ENCODE results near the gene HMGN1. TPM values are rescaled to one million over a fixed set of nuclear protein-coding genes. Genes with fewer than 3 reads are reported as not detected.

The HMGN1 gene
- total RNA-seq, 4 donors from 2014 or later: 74.2 to 97.7 (median 90.2) TPM

DNA sequence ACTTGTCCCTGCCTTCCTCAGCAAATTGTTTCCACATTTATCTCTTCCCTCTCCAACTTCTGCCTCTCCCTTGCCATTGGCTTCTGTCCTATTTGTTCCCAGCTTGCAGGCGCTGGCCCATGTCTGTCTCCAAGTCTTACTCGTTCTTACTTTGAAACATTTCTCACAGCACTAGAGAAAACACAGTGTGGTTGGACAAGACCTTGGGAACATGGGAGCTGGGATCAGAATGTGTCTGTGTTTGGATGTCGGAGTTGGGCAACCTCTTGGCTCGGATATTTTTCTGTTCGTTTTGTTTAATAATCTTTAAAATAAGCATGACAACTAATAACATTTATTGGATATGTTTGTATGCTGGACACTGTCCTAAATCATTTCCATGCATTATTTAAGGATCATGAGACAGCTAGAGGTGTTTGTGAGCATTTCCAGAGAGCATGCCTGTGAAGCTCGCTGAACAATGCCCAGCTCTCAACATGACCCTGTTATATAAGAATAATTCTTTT, 29.6 kb downstream of the HMGN1 start:
- TF ChIP-seq, protein P1, sequence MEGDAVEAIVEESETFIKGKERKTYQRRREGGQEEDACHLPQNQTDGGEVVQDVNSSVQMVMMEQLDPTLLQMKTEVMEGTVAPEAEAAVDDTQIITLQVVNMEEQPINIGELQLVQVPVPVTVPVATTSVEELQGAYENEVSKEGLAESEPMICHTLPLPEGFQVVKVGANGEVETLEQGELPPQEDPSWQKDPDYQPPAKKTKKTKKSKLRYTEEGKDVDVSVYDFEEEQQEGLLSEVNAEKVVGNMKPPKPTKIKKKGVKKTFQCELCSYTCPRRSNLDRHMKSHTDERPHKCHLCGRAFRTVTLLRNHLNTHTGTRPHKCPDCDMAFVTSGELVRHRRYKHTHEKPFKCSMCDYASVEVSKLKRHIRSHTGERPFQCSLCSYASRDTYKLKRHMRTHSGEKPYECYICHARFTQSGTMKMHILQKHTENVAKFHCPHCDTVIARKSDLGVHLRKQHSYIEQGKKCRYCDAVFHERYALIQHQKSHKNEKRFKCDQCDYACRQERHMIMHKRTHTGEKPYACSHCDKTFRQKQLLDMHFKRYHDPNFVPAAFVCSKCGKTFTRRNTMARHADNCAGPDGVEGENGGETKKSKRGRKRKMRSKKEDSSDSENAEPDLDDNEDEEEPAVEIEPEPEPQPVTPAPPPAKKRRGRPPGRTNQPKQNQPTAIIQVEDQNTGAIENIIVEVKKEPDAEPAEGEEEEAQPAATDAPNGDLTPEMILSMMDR (IDR thresholded peaks at IDR 0.05): no peak
- no peak for TF ChIP-seq POLR2A (IDR thresholded peaks at IDR 0.05)
- no peaks in the 10 kb centered on the region for H3K27me3 ChIP-seq
- no peak for DNase-seq
- H3K36me3 ChIP-seq: no peaks in the 10 kb centered on the region
- no peaks in the 10 kb centered on the region for H3K9me3 ChIP-seq
- peaks cover 0 to 7% (median 2%) of the 10 kb centered on the region in 4 donors for H3K4me1 ChIP-seq
- H3K27ac ChIP-seq: peak overlapping the region in 1 of 4 donors; percentile 9
- H3K4me3 ChIP-seq: no peak overlapping the region

DNA sequence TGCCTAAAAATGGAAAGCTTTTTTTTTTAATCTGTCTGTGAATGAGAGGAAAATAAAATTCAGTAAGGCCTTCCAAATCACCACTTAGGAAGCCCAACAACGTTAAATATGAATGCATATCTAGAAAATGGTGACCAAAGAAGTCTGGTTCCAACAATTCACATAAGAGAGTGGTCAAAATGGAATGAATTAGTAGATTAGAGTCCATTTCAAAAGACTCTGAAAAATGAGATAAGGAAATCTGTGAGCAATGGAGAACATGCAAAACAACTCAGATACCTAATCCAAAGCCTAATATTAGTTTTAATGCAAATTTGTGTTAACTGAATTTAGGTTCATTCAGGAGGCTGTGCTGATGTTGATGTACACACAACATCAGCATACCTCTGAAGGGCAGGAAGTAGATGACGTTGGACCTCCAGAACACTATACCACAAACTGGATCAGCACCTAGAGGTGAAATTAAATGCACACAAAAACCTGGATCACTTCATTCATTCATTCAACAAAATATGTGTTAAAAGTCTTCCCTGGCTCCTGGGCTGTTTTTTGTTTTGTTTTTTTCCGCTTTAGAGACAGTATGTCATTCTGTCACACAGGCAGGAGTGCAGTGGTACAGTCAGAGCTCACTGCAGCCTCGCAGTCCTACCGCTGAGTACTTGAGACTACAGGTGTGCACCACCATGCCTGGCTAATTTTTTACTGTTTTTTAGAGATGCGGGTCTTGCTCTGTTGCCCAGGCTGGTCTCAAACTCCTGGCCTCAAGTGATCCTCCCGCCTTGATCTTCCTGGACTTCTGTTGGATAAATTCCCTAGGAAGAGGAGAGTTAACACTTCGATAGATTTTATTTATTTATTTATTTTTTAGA, 30.6 kb downstream of the HMGN1 start:
- no peaks in the 10 kb centered on the region for H3K9me3 ChIP-seq
- no peak for TF ChIP-seq POLR2A (IDR thresholded peaks at IDR 0.05)
- TF ChIP-seq, protein P1 (IDR thresholded peaks at IDR 0.05): no peak
- H3K4me1 ChIP-seq: peaks cover 0 to 7% (median 2%) of the 10 kb centered on the region in 4 donors
- no peak for DNase-seq
- no peak overlapping the region for H3K4me3 ChIP-seq
- H3K27ac ChIP-seq: no peak overlapping the region
- H3K36me3 ChIP-seq: no peaks in the 10 kb centered on the region
- no peaks in the 10 kb centered on the region for H3K27me3 ChIP-seq

DNA sequence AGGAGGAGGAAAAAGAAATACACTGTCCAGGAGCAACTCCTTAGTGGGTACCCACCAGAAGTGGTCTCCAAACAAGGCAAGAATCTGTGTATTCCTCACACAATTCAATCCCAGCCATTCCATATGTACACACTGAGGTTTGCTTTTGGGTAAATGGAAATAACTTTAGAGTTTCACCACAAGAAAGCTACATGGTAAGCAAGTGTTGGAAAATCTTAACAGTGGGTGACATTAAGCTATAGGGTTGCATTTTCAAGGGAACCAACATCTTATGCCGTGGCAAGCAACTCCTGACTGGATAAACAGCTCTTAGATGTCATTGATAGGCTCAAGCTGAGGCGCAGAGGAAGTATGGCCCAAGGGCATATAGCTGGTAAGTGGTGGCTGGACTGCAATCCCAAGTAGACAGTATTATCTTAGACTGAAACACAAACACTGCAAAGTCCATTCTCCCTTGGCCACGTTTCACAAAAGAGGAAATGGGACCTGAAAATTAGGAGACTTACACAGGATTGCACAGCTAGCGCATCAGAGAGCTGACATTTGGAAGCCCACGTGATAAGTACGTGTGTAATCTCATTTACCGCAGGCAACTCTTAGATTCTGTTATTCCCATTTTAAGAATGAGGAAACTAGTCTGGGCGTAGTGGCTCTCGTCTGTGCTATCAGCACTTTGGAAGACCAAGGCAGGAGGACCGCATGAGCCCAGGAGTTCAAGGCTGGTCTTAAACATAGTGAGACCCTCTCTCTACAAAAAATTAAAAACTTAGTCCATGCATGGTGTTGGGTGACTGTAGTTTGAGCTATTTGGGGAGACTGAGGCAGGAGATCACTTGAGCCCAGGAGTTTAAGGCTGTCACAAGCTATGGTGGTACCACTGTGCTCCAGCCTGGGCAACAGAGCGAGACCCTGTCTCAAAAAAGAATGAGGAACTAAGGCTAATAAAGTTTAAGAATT, 31.5 kb downstream of the HMGN1 start:
- H3K27me3 ChIP-seq: no peaks in the 10 kb centered on the region
- DNase-seq: no peak
- H3K36me3 ChIP-seq: no peaks in the 10 kb centered on the region
- TF ChIP-seq POLR2A (IDR thresholded peaks at IDR 0.05): no peak
- TF ChIP-seq, protein P1 (IDR thresholded peaks at IDR 0.05): no peak
- no peak overlapping the region for H3K27ac ChIP-seq
- H3K4me1 ChIP-seq: peaks cover 0 to 7% (median 2%) of the 10 kb centered on the region in 4 donors
- H3K9me3 ChIP-seq: no peaks in the 10 kb centered on the region
- no peak overlapping the region for H3K4me3 ChIP-seq

DNA sequence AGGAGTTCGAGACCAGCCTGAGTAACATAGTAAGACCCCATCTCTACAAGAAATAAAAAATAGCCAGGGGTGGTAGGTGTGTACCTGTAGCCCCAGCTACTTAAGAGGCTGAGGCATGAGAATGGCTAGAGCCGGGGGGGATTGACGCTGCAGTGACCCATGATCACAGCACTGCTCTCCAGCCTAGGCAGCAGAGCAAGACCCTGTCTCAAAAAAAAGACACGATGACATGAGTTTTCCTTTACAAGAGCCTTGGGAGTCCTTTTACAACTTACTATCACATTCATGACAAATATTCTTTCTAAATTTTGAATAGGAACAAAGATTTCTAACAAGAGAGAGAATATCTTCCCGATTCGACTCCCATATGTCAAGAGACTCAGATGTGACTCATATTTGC, 32.2 kb downstream of the HMGN1 start:
- peaks cover 0 to 9% (median 6%) of the 10 kb centered on the region in 4 donors for H3K4me1 ChIP-seq
- no peak for DNase-seq
- no peaks in the 10 kb centered on the region for H3K9me3 ChIP-seq
- no peaks in the 10 kb centered on the region for H3K36me3 ChIP-seq
- H3K27me3 ChIP-seq: no peaks in the 10 kb centered on the region
- H3K27ac ChIP-seq: no peak overlapping the region
- no peak overlapping the region for H3K4me3 ChIP-seq
- TF ChIP-seq, protein P1 (IDR thresholded peaks at IDR 0.05): no peak
- TF ChIP-seq POLR2A (IDR thresholded peaks at IDR 0.05): no peak

DNA sequence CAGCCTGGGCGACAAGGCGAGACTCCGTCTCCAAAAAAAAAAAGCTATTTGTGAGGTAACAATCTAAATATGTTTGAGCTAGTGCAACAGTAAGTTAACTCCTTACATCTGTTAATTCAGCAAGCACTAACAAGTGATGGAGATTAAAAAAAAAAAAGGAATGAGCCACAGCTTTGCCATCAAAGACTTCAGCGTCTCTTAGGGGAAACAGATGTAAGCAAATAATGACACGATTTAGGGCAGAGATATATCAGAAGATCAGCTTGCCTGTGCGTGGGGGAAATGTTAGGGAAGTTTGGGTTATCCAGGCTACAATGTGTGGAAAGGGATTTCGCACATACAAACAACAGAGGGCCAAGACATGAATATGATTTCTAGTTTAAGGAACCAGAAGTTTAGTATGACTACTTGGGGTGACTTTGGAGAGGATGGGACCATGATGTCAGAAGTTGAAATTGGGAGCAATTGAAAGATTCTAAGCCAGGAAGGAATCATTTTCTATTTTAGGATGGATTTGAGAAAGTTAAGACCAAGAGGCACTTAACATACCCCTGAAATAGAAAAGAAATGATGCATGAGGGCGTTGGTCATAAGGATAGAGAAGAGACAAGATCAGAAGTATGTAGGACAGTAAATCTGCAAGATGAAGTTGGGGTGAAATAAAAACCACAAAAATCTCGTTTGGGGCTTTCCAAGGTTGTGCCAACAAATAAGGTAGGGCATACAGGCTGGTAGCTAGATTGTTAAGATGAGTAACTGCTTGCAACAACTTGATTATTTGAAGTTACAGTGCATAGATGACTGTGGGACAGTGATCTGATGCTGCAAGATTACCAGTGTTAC, 33.1 kb downstream of the HMGN1 start:
- Histone ChIP-seq H3K4me1 (peaks cover 0 to 16% (median 6%) of the 10 kb centered on the region in 4 donors), H3K27ac (no peak overlapping the region), H3K27me3 (no peaks in the 10 kb centered on the region), H3K36me3 (peaks cover 0 to 4% (median 0%) of the 10 kb centered on the region in 3 donors), H3K4me3 (no peak overlapping the region), H3K9me3 (no peaks in the 10 kb centered on the region)
- no peak for TF ChIP-seq POLR2A (IDR thresholded peaks at IDR 0.05)
- TF ChIP-seq, protein P1 (IDR thresholded peaks at IDR 0.05): no peak
- DNase-seq: no peak

Data from Peyer's patch (tissue), 4 donors.